CD4-positive, alpha-beta T cell treated with Interleukin-4 for 4 hours (primary cell): Measurements from ENCODE around the gene DARS1.

Experiments used
- DNase-seq: peaks from one replicate; pipeline ENCODE4 v3.0.0-alpha.2; 2020

Gene DARS1

GRCh38 chr2:135985018-135985825 is at the start of gene DARS1:
DARS1 (minus strand) TSS chr2:135985626; CDS start chr2:135985468, 158 bp downstream.
- DNase-seq: peak; percentile 76

DNA sequence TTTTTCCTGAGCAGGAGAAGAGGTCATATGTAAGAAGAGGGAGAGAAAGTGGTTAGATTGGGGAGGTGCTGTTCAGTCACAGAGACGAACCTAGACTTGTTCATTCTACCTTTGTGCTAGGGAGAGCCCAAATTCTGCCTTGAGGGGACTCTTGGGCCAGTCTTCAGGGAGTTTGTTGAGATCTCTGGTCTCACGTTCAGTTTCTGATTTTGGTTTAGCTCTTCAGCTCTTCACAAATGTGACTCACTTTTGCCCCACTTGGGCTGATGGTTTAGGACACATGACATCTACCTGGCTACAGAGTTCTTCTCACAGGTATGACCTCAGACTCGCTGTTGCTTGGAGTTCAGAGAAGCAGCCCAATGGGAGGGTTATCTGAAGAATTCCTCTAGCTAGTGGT is 49.2 kb upstream of the DARS1 start:
- DNase-seq: no peak

- no peak for DNase-seq
Measured at GRCh38 chr2:136032817-136033535, 47.5 kb upstream of the DARS1 start.

DNA sequence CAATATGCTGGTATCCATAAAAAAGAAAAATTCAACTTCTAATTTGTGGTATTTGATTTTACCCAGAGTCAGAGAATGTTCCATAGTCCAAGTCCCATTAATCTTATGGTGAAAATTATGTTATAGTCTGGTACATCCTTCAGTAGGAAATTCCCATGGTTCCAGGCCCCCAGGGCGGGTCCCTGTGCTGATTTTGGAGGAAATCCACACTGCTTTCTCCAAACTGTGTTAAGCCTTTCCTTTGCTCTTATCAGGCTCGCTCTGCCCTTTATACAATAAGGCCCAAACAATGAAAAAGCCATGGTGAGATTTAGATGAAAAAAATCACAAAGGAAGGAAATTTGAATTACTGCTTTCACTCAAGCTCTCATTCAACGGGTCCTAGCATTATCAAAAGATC is 46.8 kb upstream of the DARS1 start:
- DNase-seq: no peak

- no peak for DNase-seq
Measured at GRCh38 chr2:136031711-136032110, 46.3 kb upstream of the DARS1 start.

DNA sequence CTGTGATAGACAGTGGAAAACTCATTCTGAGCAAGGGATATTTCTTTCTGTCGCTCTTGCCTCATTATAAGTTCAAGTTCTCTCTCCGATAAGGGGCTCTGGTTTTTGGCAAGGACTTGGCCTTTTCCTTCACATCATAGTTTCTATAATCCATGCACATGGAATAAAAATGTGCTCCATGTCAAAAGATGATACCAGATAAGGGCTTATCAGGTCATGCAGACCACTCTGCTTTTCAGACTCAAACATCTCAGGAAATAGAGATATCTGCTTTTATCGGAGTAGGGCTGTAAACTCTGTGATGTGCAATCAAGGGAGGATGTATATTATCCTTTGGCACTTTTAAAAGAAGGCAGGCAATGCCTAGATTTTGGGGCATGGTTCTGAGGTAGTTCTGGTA is 45.0 kb upstream of the DARS1 start:
- no peak for DNase-seq

GRCh38 chr2:136029149-136029548 is 43.7 kb upstream of the DARS1 start:
- no peak for DNase-seq

DNA sequence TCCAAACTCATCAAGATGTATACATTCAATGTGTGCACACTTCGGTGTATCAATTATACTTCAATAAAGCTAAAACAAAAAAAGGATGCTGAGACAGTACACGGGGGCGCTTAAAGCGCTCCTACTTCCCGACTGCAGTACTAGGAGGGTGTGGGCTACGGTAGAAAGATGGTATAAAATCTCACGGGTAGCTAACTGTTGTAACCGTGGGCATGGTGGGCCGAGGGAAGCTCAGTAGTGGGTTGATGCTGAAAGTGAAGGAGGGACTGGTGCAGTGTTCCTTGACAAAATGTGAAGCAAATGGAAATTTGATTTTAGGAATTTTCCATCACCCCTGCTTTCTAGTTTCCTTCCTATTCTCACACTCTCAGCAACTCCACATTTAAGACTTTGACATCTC is 42.6 kb upstream of the DARS1 start:
- no peak for DNase-seq

DNA sequence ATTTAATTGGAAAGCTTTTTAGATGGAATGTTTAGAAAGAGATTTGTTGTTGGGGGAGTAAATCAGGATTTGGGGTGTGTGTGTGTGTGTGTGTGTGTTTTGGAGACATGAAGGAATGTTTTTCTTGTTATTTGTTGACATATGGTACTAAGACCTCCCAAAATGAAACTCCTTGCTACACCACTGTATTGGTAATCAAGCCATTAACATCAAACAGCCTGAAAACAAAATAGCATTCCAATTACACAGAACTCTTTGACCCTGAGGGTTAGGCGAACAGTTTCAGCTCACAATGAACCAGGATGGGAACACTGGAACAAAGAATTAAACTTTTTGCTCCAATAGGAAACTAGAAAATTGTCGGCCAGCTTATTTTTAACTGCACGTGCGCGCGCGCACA is 41.7 kb upstream of the DARS1 start:
- DNase-seq: no peak

- DNase-seq: no peak
Measured at GRCh38 chr2:136025057-136025973, 39.9 kb upstream of the DARS1 start.

DNA sequence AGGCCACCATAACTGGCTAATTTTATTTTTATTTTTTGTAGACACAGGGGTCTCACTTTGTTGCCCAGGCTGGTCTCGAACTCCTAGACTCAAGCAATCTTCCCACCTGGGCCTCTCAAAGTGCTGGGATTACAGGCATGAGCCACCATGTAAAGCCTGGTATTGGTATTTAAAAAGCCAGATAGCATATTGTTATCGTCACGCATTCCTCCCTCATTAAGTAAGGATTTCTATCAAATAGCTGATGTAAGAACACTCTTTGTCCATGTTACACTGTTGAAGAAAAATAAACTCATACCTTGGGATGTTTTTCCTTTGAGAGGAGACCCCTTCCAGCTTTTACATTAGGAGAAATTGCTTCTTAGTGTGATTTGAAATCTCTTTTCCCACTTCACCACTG is 39.2 kb upstream of the DARS1 start:
- no peak for DNase-seq

DNA sequence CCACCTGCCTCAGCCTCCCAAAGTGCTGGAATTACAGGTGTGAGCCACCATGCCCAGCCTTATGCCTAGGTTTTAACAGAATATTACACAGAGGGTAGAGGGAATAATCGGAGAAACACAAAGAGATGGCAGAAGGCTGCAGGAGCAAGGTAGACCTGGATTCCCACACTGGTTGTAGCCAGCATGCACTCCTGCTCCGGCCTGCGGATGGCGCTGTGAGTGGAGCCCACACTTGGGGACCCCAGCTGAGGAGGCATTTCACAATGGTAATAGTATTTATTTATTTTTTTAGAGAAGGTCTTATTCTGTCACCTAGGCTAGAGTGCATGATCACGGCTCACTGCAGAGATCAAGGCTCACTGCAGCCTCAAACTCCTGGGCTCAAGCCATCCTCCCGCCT is 38.8 kb upstream of the DARS1 start:
- DNase-seq: no peak

- DNase-seq: no peak
Measured at GRCh38 chr2:136023416-136023815, 38.0 kb upstream of the DARS1 start.

DNA sequence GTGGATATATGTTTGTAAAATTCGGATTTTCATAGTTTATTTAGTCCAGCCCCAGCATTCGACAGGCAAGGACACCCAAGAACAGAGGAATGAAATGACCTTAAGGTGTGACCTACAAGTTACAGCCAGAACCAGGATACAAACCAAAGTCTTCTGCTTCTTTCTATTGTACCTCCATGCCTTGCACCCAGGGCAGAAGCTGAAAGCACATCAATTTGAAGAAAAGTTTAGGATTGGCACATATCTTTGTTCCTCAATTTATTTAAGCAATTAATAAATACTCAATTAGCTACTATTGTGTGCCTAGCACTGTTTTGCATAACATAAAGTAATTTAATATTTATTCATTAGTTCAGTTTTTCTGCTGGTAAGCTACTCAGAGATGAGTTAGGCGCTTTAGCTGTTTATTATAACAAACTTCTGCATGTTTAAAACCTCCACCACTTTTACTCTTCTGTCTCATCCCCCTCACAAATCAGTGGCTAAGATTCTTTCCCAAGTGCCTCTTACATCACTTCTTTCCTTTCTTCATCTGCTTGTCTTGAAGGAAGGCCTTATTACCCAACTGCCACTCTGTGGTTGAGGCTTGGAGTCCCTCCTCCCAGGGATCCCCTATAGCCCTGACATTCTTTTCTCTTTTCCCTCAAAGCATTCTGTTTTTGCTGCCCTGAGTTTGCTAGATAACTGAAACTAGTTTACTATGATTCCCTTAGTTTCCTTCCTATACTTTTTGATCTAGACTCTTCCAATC is 37.1 kb upstream of the DARS1 start:
- DNase-seq: no peak

GRCh38 chr2:136021976-136022375 is 36.5 kb upstream of the DARS1 start:
- no peak for DNase-seq

- no peak for DNase-seq
Measured at GRCh38 chr2:136021406-136021805, 36.0 kb upstream of the DARS1 start.

DNA sequence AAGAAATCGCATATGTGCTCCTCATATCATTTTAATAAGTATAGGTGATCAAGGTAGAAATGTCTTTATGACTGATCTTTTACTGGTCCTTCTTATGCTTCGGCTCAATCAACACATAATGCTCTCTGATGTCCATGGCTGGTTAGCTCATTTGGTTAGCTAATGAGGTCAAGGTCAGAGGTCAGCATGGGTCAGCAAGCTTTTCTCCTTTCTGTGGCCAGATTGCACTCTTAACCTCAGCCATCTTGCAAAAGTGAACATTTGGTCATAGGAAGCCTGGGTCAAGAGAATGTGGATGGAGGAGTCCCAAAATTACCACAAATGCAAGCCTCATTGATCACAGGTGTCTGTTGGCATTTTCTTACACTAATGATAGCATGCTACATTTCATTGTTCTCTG is 35.4 kb upstream of the DARS1 start:
- no peak for DNase-seq

DNA sequence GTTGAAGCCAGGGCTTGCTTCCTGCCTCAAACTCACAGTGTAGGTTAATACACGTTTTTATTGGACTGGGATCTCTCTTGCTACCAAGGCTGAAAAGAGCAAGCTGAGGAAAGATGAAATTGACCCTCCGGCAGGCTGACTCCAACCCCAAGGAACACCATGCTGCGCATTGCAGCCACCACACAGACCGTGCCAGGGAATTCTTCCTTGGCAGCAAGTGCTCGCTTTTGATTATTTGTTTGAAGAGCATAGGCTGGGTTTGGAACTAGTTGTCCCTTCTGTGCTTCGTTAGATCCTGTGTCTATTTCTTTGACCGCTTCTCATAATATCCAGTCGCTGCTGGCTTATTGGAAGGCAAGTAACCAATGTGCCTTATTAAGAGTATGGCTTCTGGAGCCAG is 34.4 kb upstream of the DARS1 start:
- DNase-seq: no peak

GRCh38 chr2:136019306-136019705 is 33.9 kb upstream of the DARS1 start:
- no peak for DNase-seq

DNA sequence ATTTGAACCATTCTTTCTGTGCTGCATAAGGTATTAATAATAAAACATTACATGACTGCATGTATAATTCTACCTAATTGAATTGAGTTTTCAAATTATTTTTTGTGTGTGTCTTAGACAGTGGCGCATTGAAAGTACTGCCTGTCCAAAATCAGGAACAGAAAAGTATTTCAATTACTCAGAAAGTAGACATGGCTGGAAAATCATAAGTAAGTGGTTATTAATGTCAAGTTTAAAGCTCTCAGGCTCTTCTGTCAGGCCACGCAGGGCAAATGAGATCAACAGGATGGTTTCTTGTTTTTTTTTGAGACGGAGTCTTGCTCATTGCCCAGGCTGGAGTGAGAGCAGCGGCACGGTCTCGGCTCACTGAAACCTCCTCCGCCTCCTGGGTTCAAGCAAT is 32.4 kb upstream of the DARS1 start:
- no peak for DNase-seq

DNA sequence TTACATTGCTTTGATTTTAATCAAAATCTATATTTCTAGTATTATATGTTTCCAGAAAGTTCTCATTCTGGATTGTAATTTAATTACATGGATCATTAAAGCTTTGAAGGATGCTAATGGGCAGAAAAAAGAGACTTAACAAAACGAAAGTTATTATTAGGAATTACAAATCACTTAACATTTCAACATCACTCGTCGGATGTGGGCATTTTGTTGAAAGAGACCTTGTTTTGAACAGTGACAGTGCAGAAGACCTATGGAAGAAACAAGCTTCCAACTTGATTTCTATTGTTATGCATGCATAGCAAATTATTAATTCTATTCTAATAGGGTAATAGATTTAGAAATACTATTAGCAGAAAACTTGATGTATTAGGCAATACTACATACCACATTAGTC is 31.4 kb upstream of the DARS1 start:
- DNase-seq: no peak

DNA sequence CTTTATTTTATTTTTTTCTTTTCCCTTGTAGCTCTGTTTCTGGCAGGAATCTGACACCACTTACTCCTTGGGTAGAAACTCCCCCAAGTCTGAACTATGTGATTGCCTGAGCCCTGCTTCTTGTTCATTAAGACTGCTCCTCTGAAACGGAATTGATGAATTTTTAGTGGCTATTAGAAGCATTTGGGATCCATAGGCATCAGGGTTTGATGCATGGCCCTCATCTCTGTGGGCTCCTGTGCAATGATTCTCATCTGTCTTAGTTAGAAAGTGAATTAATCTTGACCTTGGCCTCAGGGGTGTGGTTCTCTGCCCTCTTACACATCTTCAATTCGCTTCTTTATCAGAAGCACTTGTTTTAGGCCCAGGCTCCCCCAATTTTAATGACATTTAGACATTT is 31.0 kb upstream of the DARS1 start:
- no peak for DNase-seq

DNA sequence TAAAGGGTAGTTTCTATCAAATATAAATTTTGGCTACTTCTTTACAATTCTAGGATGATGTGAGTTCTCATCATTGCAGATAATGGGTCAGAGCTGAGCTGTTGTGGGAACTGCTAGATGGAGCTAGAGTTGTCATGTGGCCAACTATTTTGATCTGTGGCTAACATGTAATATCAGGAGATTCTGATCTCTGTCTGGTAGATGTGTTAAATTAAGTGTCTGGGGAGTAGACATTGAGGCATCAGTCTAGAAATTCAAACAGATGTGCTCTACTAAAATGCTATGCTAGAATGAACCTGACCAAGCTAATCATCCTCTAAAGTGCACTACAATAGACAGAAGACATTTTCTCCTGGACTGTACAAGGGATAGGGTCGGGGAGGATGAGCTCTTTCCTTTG is 30.3 kb upstream of the DARS1 start:
- DNase-seq: peak; percentile 49
